Psoas muscle (tissue), 8 donors: ENCODE measurements around the gene GADD45G. TPM values are rescaled to one million over a fixed set of nuclear protein-coding genes. Genes with fewer than 3 reads are reported as not detected.

ENCODE experiments used
- ATAC-seq, 4 donors: fragments of 200-7000 bp; cut with Tn5 transposase; one replicate each; pipeline ENCODE4 v1.9.1; 2020; ENCODE audit warnings: moderate library complexity in 3 of 4, mild to moderate bottlenecking in 2 of 4
- DNase-seq, 2 donors: peaks; one replicate each; pipeline ENCODE4 v3.0.0-alpha.2; 2020
- H3K27ac ChIP-seq: fragments of 200-600 bp; one replicate; pipeline ENCODE4 v1.8.0; 2022
- H3K27me3 ChIP-seq, 3 donors: fragments of 200-600 bp in 1 of 3; one replicate each; pipeline versions ENCODE4 v1.6.1 to v1.8.0; 2013 to 2022; ENCODE audit warnings: low read length in 2 of 3, mild to moderate bottlenecking in 2 of 3, moderate library complexity in 1 of 3; ENCODE audit not compliant: insufficient read depth in 3 of 3
- H3K36me3 ChIP-seq, 2 donors: fragments of 200-600 bp in 1 of 2; one replicate each; pipeline versions ENCODE4 v1.6.1 to v1.8.0; 2013 to 2022; ENCODE audit warnings: low read depth in 1 of 2, mild to moderate bottlenecking in 1 of 2, moderate library complexity in 1 of 2; ENCODE audit not compliant: insufficient read depth in 1 of 2
- H3K4me1 ChIP-seq: fragments of 200-600 bp; one replicate; pipeline ENCODE4 v1.8.0; 2022
- H3K4me3 ChIP-seq: fragments of 200-600 bp; one replicate; pipeline ENCODE4 v1.8.0; 2022; ENCODE audit warnings: mild to moderate bottlenecking
- H3K9me3 ChIP-seq: fragments of 200-600 bp; one replicate; pipeline ENCODE4 v1.8.0; 2022
- CTCF ChIP-seq: fragments of 200-600 bp; IDR thresholded peaks from one replicate; pipeline ENCODE4 v1.8.0; 2022; ENCODE audit warnings: antibody characterized with exemption
- WGBS, 3 donors: extraction: QIAGEN DNeasy Blood & Tissue Kit; methylation state at CpG; one replicate each; pipeline versions ENCODE4 v1.1.6 to v1.1.7; 2013; 5-methylcytosine and 5-hydroxymethylcytosine counted together
- intact Hi-C, 2 donors: fragments of 100-400 bp; cut with DNase I; formaldehyde crosslinking; loops; one replicate each; pipeline versions ENCODE4 v1.11.0 to v1.14.2; 2022
- polyA plus RNA-seq, 3 donors: library from polyadenylated mRNA; stranded (reverse); fragments of 200-250 nt; gene quantifications; one replicate each; pipeline ENCODE4 v1.2.3, GENCODE V29; 2013
- total RNA-seq, 4 donors: library from RNA; stranded (reverse); fragmentation: NEBNext Ultra II Directional in 2 of 4; extraction: Animal tissue kit (Norgen Biotek cat#: 25700) in 2 of 4; gene quantifications; one replicate each; pipeline versions ENCODE4 v1.2.1 to v1.2.4, GENCODE V29; 2021 to 2023
- donor health status: healthy with polysubstance abuse.
- donor health status: DM: no; HTN: no; CAD: no; lungs with moderate emphysema.
- donor health status: Bipolar disorder and iron deficiency.
- donor health status: healthy.
- donor health status: DM: yes; HTN: yes; CAD: no.
- donor health status: DM: no; HTN: no; CAD: no.
- donor health status: DM: no; HTN: no; CAD: no.
- donor health status: DM: yes; HTN: yes; CAD: no.

Gene GADD45G
- total and polyA plus RNA-seq, 7 donors = 2.4 to 288 (median 30.7) TPM

- H3K4me3 ChIP-seq = no peak overlapping the region
- intact Hi-C loops = no loop called here
- H3K27me3 ChIP-seq = no peaks in the 10 kb centered on the region
- no peak for DNase-seq
- H3K27ac ChIP-seq = no peak overlapping the region
- no peak for TF ChIP-seq CTCF
- peaks cover 34% of the 10 kb centered on the region for H3K4me1 ChIP-seq
- ATAC-seq = no peak
- H3K36me3 ChIP-seq = peaks cover 0 to 19% of the 10 kb centered on the region in 2 donors
- no peaks in the 10 kb centered on the region for H3K9me3 ChIP-seq
- 72 to 89% (median 84%) methylated on average over 6 of the region's 6 CpGs for WGBS, 3 donors
These were observed 38.0 kb downstream of the GADD45G start for GRCh38 chr9:89642789-89643188.

- TF ChIP-seq CTCF = no peak
- H3K27ac ChIP-seq = no peak overlapping the region
- H3K36me3 ChIP-seq = peaks cover 0 to 19% of the 10 kb centered on the region in 2 donors
- no peaks in the 10 kb centered on the region for H3K9me3 ChIP-seq
- no peak overlapping the region for H3K4me3 ChIP-seq
- no peaks in the 10 kb centered on the region for H3K27me3 ChIP-seq
- 95 to 97% (median 96%) methylated on average over 8 of the region's 8 CpGs for WGBS, 3 donors
- ATAC-seq = no peak
- peaks cover 6% of the 10 kb centered on the region for H3K4me1 ChIP-seq
- DNase-seq = no peak
- intact Hi-C loops = no loop called here
These were observed 41.6 kb downstream of the GADD45G start for GRCh38 chr9:89646189-89646939.

DNA sequence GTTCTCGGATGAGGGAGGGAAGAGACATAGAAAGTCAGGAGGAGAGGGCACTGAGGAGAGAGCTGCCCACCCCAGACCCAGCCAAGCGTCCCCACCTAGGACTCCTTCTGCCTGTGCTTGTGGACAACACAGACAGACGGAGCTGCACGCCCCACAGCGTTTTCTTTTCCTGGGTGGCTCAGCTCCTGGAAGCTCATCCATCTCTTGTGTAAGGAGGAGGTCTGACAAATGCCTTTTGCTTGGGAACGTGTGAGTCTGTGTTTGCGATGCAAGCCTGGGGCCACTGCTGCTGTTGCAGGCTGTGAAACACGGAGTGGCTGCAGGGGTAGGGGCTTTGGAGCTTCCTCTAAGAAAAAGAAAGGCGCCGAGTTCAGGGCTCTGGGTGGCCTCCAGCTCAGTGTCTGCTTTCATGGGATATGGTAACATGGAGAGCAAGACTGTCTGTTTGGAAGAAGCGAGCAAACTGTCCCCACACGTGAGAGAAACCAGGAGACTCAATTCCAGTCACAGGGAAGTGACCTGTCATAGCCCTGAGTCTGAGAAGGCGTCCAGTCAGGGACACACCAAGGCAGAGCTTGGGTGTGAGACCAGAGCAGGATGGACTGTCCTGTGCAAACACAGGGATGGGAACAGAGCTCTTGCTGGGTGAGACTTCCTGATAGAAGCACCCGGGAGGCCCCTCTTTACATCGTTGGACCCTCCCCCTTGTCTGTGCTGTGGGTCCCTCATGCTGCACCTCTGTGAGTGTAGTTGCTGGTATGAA is 42.7 kb downstream of the GADD45G start:
- no peak overlapping the region for H3K27ac ChIP-seq
- 81 to 85% (median 84%) methylated on average over 15 of the region's 15 CpGs for WGBS, 3 donors
- H3K27me3 ChIP-seq = no peaks in the 10 kb centered on the region
- intact Hi-C loops = no loop called here
- no peak for TF ChIP-seq CTCF
- no peak overlapping the region for H3K4me3 ChIP-seq
- no peaks in the 10 kb centered on the region for H3K9me3 ChIP-seq
- ATAC-seq (peak in 2 of 4 donors; percentile 12 to 22), DNase-seq (no peak)
- H3K4me1 ChIP-seq = peaks cover 6% of the 10 kb centered on the region
- H3K36me3 ChIP-seq = peaks cover 0 to 19% of the 10 kb centered on the region in 2 donors

DNA sequence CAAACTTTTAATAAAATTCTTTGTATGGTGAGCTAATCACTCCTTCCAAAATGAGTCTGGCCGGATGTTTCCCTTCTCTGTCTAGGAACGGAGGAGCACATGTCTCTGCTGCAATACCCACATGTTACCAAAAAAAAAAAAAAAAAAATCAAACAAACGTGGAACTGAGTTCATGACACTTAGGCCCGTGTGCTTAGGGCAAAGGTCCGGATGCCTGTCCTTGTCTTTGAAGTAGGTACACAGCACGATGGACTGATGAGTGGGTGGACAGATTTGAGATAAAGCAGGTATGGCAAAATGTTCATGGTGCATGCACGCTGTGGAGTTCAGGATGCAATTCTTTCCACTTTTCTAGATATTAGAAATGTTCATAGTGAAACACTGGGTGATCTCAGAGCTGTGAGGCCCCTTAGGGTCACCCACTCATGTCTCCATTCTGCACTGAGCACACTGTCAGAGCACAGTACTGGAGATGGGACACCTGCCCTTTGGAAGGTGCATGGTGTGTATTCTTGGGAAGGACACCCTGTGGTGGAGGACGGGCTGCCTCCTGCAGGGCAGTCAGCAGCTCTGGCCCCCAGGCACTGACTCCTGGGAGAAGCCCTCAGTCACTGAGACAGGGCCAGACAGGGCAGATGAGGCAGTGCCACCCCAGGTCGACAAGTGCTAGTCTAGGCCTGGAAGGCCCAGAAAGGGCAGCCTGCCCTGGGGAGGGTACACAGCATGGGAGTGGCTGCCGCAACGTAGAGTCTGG is 43.6 kb downstream of the GADD45G start:
- peak in 2 of 4 donors; percentile 33 to 45 for ATAC-seq
- no peak overlapping the region for H3K4me3 ChIP-seq
- H3K27me3 ChIP-seq = no peaks in the 10 kb centered on the region
- no peaks in the 10 kb centered on the region for H3K4me1 ChIP-seq
- 82 to 94% (median 89%) methylated on average over 11 of the region's 11 CpGs for WGBS, 3 donors
- no peaks in the 10 kb centered on the region for H3K9me3 ChIP-seq
- no peak overlapping the region for H3K27ac ChIP-seq
- H3K36me3 ChIP-seq = peaks cover 0 to 19% of the 10 kb centered on the region in 2 donors
- DNase-seq = no peak
- TF ChIP-seq CTCF = no peak
- intact Hi-C loops = no loop called here
